Smooth muscle cell (in vitro differentiated cells): Measurements from ENCODE around the gene DNLZ. TPM values are rescaled to one million over a fixed set of nuclear protein-coding genes. Genes with fewer than 3 reads are reported as not detected.

ENCODE experiments used
- DNase-seq: peaks from one replicate; lab custom pipeline; 2025; ENCODE audit not compliant: unreplicated experiment; lab: John Stamatoyannopoulos, UW
- H2AFZ ChIP-seq: fragments of 200-600 bp; sonication (generic); 2 replicates; pipeline ENCODE4 v1.6.0; 2016; ENCODE audit warnings: antibody characterized with exemption, low read depth, mild to moderate bottlenecking
- H3F3A ChIP-seq: fragments of 200-600 bp; sonication (generic); 2 replicates; pipeline ENCODE4 v1.6.0; 2017; ENCODE audit warnings: antibody characterized with exemption, low read depth
- H3K27ac ChIP-seq: fragments of 200-600 bp; sonication (generic); 2 replicates; pipeline ENCODE4 v1.5.1; 2016; ENCODE audit warnings: low read depth, mild to moderate bottlenecking
- H3K27me3 ChIP-seq: fragments of 200-600 bp; sonication (generic); 2 replicates; pipeline ENCODE4 v1.6.1; 2016; ENCODE audit warnings: low read depth, mild to moderate bottlenecking
- H3K36me3 ChIP-seq: fragments of 200-600 bp; sonication (generic); 2 replicates; pipeline ENCODE4 v1.5.1; 2016; ENCODE audit warnings: low read depth
- H3K4me1 ChIP-seq: fragments of 200-600 bp; sonication (generic); 2 replicates; pipeline ENCODE4 v1.5.1; 2016; ENCODE audit warnings: low read depth
- H3K4me2 ChIP-seq: fragments of 200-600 bp; sonication (generic); 2 replicates; pipeline ENCODE4 v1.6.0; 2016; ENCODE audit warnings: mild to moderate bottlenecking
- H3K4me3 ChIP-seq: fragments of 200-600 bp; sonication (generic); 2 replicates; pipeline ENCODE4 v1.5.1; 2016; ENCODE audit warnings: mild to moderate bottlenecking
- H3K79me2 ChIP-seq: fragments of 200-600 bp; sonication (generic); 2 replicates; pipeline ENCODE4 v1.6.0; 2016; ENCODE audit warnings: low read depth, mild to moderate bottlenecking
- H3K9ac ChIP-seq: fragments of 200-600 bp; sonication (generic); 2 replicates; pipeline ENCODE4 v1.6.0; 2016; ENCODE audit warnings: low read depth
- H3K9me3 ChIP-seq: fragments of 200-600 bp; sonication (generic); replicated peaks from 2 replicates; pipeline ENCODE4 v1.5.1; 2016; ENCODE audit warnings: low read depth
- H4K20me1 ChIP-seq: fragments of 200-600 bp; sonication (generic); 2 replicates; pipeline ENCODE4 v1.6.0; 2016; ENCODE audit warnings: low read depth
- CTCF ChIP-seq: fragments of 200-600 bp; sonication (generic); IDR thresholded peaks from 2 replicates; pipeline ENCODE4 v1.5.1; 2017; ENCODE audit warnings: borderline replicate concordance, mild to moderate bottlenecking, antibody characterized with exemption; ENCODE audit not compliant: insufficient read depth, poor library complexity, severe bottlenecking
- WGBS: methylation state at CpG from one replicate; pipeline ENCODE4 v1.1.7; 2016; ENCODE audit warnings: low lambda C conversion rate; 5-methylcytosine and 5-hydroxymethylcytosine counted together
- polyA plus RNA-seq: library from polyadenylated mRNA; unstranded; fragments of >200 nt; fragmentation: Nextera tagmentation; extraction: Ambion mirVana; gene quantifications from 2 replicates; pipeline ENCODE4 v1.2.1, GENCODE V29; 2016
- total RNA-seq: library from RNA; depleted of rRNA; stranded (reverse); fragments of >200 nt; gene quantifications from 2 replicates; pipeline ENCODE4 v1.2.3, GENCODE V29; 2014

DNLZ gene
- total and polyA plus RNA-seq, 2 experiments from 2014 or later: 19.0 to 31.5 TPM

- TF ChIP-seq CTCF: no peak
- Histone ChIP-seq H3K4me3 (peak overlapping the region; percentile 95), H3K4me1 (peaks cover 7% of the 10 kb centered on the region), H3K9ac (peak overlapping the region; percentile 86), H2AFZ (peak overlapping the region; percentile 80), H3K27ac (peak overlapping the region; percentile 33), H3K4me2 (peak overlapping the region; percentile 100), H3F3A (peaks cover 7% of the 10 kb centered on the region), H3K36me3 (no peaks in the 10 kb centered on the region), H3K9me3 (no peaks in the 10 kb centered on the region), H3K79me2 (peaks cover 21% of the 10 kb centered on the region), H3K27me3 (no peaks in the 10 kb centered on the region), H4K20me1 (peaks cover 15% of the 10 kb centered on the region)
- no peak for DNase-seq
- 4% methylated on average over 61 of the region's 67 CpGs for WGBS
Measured at GRCh38 chr9:136399176-136400037, 35.9 kb upstream of the DNLZ start.

- H3K27me3 ChIP-seq: no peaks in the 10 kb centered on the region
- peaks cover 21% of the 10 kb centered on the region for H3K79me2 ChIP-seq
- WGBS: 98% methylated on average over 12 of the region's 12 CpGs
- no peaks in the 10 kb centered on the region for H3K36me3 ChIP-seq
- peaks cover 7% of the 10 kb centered on the region for H3K4me1 ChIP-seq
- H3K4me2 ChIP-seq: no peak overlapping the region
- H3K9ac ChIP-seq: no peak overlapping the region
- H3K9me3 ChIP-seq: no peaks in the 10 kb centered on the region
- peaks cover 15% of the 10 kb centered on the region for H4K20me1 ChIP-seq
- H2AFZ ChIP-seq: no peak overlapping the region
- no peak overlapping the region for H3K27ac ChIP-seq
- no peak for DNase-seq
- no peak for TF ChIP-seq CTCF
- peaks cover 7% of the 10 kb centered on the region for H3F3A ChIP-seq
- no peak overlapping the region for H3K4me3 ChIP-seq
Measured at GRCh38 chr9:136398286-136398685, 34.7 kb upstream of the DNLZ start.

- Histone ChIP-seq H3F3A (peaks cover 7% of the 10 kb centered on the region), H3K27me3 (no peaks in the 10 kb centered on the region), H3K4me2 (no peak overlapping the region), H3K4me1 (peaks cover 7% of the 10 kb centered on the region), H2AFZ (no peak overlapping the region), H4K20me1 (peaks cover 15% of the 10 kb centered on the region), H3K4me3 (no peak overlapping the region), H3K9ac (no peak overlapping the region), H3K27ac (no peak overlapping the region), H3K9me3 (no peaks in the 10 kb centered on the region), H3K79me2 (peaks cover 21% of the 10 kb centered on the region), H3K36me3 (no peaks in the 10 kb centered on the region)
- no peak for DNase-seq
- no CpG with 5 or more reads among the region's 6 CpGs for WGBS
- TF ChIP-seq CTCF: no peak
Measured at GRCh38 chr9:136397643-136398042, 34.1 kb upstream of the DNLZ start.

GRCh38 chr9:136396219-136396515, 32.6 kb upstream of the DNLZ start:
- peaks cover 15% of the 10 kb centered on the region for H4K20me1 ChIP-seq
- 97% methylated on average over 4 of the region's 4 CpGs for WGBS
- no peak overlapping the region for H3K4me3 ChIP-seq
- H3K4me2 ChIP-seq: no peak overlapping the region
- no peak for TF ChIP-seq CTCF
- H3K27me3 ChIP-seq: no peaks in the 10 kb centered on the region
- H3K79me2 ChIP-seq: peaks cover 21% of the 10 kb centered on the region
- H3K27ac ChIP-seq: no peak overlapping the region
- peaks cover 3% of the 10 kb centered on the region for H3K36me3 ChIP-seq
- no peaks in the 10 kb centered on the region for H3F3A ChIP-seq
- H3K9me3 ChIP-seq: no peaks in the 10 kb centered on the region
- no peak overlapping the region for H3K9ac ChIP-seq
- H3K4me1 ChIP-seq: peaks cover 7% of the 10 kb centered on the region
- DNase-seq: no peak
- H2AFZ ChIP-seq: no peak overlapping the region
